ENCODE data around the gene PTGER3.
"Not testable (repeated sequence)": the region's sequence is repeated elsewhere in the genome, so short reads cannot be mapped to it uniquely, and the experiment has no call there.

The PTGER3 gene

DNA sequence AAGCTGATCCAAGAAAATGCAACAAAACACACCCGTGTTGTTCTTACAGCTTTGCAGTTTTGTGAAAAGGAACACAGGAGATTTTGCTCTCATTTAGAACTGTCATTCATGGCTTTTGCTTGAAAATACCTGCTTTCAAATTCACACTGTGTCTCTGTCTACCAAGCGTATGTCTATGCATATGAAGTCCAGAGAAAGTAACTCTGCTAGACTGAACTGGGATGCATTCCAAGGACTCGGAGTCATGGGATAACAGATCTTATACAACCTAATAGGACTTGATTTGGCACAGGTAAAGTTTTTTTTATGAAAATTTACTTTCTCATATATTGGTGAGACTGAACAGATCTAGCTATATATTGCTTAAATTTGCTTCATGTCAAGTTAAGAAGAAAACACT, 102.4 kb downstream of the PTGER3 start:
- no peak for DNase-seq

DNA sequence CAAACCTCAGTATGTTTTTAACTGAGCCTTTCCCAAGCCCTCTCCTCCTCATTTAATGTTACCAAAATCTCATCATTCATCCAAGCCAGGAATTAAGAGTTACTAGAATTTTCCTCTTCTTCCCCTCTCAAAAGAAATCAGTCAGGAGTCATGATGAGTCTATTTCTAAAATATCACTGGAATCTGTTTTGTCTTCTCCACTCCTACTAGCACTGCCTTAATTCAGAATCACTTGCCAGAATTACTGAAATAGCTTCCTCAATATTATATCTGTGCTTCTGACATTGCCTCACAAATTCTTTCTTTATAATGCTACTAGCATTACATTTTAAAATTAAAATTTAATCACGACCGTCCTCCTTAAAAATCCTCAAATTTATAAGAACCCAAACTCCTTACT, 106.1 kb downstream of the PTGER3 start:
- DNase-seq: no peak

DNA sequence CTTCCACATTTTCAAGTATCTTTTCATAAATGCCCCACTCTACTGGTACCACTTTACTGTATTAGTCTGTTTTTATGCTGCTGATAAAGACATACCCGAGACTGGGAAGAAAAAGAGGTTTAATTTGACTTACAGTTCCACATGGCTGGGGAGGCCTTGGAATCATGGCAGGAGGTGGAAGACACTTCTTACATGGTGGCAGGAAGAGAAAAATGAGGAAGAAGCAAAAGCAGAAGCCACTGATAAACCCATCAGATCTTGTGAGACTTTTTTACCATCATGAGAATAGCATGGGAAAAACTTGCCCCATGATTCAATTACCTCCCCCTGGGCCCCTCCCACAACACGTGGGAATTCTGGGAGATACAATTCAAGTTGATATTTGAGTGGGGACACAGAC, 107.2 kb downstream of the PTGER3 start:
- not testable (repeated sequence) for DNase-seq

DNA sequence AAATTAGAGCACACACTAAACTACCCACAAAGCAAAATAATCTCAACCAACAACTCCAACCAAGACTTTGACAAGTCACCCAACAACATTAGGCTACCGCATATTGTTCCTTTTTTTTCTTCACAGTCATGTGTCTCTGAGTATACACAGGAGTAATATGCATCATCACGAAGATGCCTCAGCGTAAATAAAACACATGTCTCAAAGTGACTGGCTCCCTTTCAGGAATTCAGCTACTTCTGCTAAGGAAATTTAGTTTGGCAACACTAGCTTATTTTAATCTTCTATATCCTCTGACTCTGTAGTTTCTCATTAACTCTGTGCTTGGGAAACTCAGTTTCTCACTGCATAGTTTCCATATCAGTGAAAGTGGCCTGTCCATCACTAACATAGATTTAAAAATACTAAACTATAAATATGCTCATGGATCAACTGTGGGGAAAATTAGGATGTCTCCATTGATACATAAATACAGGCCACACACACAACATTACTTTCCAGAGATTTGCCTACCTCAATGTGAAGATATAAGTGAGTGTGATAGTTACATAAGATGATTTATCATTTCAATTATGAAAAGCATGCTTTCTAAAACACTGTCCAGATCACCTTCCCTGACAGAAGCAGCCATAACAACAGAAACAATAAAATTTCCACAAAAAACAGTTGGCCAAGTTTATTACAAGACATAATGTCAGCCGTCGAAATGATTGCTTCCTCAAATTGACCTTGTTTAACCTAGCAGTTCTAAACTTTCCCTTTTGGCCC, 113.2 kb downstream of the PTGER3 start:
- no peak for DNase-seq

DNA sequence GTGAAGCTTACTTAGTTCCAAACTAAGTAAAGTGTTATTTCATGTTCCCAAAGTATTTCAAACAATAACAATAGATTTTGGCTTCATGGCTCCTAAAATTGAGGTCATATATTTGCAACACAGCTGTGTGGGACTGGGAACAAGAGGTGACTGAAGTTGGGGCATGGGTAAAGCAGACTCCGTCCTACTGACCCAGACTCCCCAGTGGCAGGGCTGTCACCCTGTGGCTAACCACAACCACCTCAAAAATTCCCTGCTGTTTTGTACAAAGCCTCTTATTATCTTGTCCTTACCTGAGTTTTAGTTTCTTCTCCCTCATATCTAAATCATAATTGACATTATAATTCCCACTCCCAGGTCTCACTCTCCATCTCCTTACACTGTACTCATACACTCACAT, 117.6 kb downstream of the PTGER3 start:
- DNase-seq: no peak

DNA sequence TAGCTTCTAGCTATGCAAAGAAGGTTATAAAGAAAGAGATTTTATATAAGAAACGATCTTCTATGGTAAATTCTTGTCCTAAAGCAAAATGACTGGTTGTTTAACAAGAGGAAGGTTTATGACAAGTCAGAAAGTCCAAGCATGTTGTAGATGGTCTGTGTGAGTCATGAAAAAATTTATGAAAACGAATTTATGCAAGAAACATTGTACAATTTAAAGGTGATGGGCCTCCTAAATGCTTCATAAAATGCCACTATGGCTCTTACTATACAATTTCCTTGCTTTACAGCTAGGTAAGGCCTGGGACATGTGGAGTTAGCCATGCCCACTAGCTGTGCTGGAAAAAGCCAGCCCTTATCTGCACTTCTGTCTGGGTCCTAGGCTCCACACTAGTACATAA, 125.4 kb downstream of the PTGER3 start:
- DNase-seq: no peak
